AG04449 (cell line): ENCODE data around the gene VSX1.

Experiments used
- CTCF ChIA-PET: fragments of 350-600 bp; formaldehyde crosslinking; extraction: SDS; loops from one replicate; lab custom pipeline; 2021; ENCODE audit warnings: antibody characterized with exemption; lab: Yijun Ruan, JAX
- POLR2A ChIA-PET: fragments of 400-600, 350-600 bp; formaldehyde crosslinking; extraction: SDS; loops from one replicate; lab custom pipeline; 2020; ENCODE audit warnings: antibody characterized with exemption, inconsistent platforms; lab: Yijun Ruan, JAX
- DNase-seq: peaks from one replicate; pipeline ENCODE4 v3.0.0-alpha.2; 2010; ENCODE audit warnings: low read depth, low spot score
- H3K4me3 ChIP-seq: 2 replicates; pipeline ENCODE4 v1.5.1; 2011; ENCODE audit warnings: low read depth, mild to moderate bottlenecking, control low read depth, low read length
- CTCF ChIP-seq: IDR thresholded peaks from one replicate; pipeline ENCODE4 v1.5.1; 2011; ENCODE audit warnings: mild to moderate bottlenecking, moderate library complexity, low read length, control low read depth, inconsistent platforms; ENCODE audit not compliant: insufficient read depth; ENCODE audit errors: missing control alignments

Gene VSX1

GRCh38 chr20:25057234-25058050 lies 24.5 kb downstream of the VSX1 start:
- POLR2A ChIA-PET, result interaction anchor here (0.6 kb wide), 1 partner anchor 27 kb away, joined by 3 read pairs; no protein-coding TSS in a partner anchor
- DNase-seq, result no peak

GRCh38 chr20:25056690-25057233 lies 25.2 kb downstream of the VSX1 start:
- POLR2A ChIA-PET, result no interaction called here
- CTCF ChIA-PET, result interaction anchor here (2.3 to 14.9 kb wide), 2 partner anchors 8 to 60 kb away, joined by 16 to 382 read pairs; no protein-coding TSS in a partner anchor
- peak overlapping the region; percentile 65 for H3K4me3 ChIP-seq
- DNase-seq, result no peak
- TF ChIP-seq CTCF, result no peak

More at GRCh38 chr20:25057234-25058050, 24.5 kb downstream of the VSX1 start:
- H3K4me3 ChIP-seq, result peak overlapping the region; percentile 65
- CTCF ChIA-PET, result interaction anchor here (1.1 to 14.9 kb wide), 2 partner anchors 49 to 60 kb away, joined by 3 to 382 read pairs; no protein-coding TSS in a partner anchor
- TF ChIP-seq CTCF, result no peak

DNA sequence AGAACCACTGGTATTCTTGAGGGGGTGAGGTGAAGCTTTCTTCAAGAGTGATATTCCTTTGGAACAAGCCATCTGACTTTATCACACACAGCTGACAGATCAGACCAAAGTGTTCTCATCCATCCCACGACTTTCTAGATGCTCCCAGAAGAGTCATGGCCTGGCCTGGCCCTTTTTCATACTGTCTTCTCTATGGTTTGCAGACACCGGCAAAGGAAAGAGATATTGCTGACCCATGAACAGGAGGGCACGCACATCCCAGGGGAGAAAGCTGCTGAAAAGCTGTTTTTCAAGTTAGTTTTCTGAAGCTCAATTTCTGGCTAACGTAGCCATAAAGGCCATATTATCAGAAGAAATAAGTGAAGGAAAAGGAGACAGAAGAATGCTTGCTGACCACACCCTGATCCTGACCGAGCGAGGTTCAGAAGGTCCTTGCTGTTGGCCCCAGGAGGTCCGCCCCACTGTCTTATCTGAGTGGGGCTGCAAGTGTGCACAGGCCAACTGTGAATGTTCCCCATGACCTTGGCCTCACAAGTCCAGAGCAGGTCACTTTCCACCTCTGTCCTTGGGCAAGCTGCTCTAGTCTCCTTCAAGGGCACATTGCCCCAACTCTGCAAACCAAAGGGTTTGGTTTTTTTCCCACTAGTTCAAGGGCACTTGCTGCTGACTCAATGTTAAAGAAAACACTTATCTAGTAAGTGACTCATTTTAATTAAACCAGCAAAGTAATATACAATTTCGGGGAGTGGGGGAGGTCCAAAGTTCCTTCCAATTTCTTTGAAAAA lies 26.0 kb downstream of the VSX1 start:
- ChIA-PET CTCF (interaction anchor here (1.2 to 14.9 kb wide), 3 partner anchors 9 to 343 kb away, joined by 3 to 382 read pairs (median 16); no protein-coding TSS in a partner anchor), POLR2A (no interaction called here)
- H3K4me3 ChIP-seq, result no peak overlapping the region; the same call in none of the 2 replicates
- no peak for DNase-seq
- TF ChIP-seq CTCF, result no peak

GRCh38 chr20:25054995-25055629 lies 26.8 kb downstream of the VSX1 start:
- POLR2A ChIA-PET, result no interaction called here
- DNase-seq, result no peak
- TF ChIP-seq CTCF, result no peak
- CTCF ChIA-PET, result interaction anchor here (1.2 to 14.9 kb wide), 3 partner anchors 10 to 344 kb away, joined by 3 to 382 read pairs (median 16); no protein-coding TSS in a partner anchor
- no peak overlapping the region for H3K4me3 ChIP-seq

DNA sequence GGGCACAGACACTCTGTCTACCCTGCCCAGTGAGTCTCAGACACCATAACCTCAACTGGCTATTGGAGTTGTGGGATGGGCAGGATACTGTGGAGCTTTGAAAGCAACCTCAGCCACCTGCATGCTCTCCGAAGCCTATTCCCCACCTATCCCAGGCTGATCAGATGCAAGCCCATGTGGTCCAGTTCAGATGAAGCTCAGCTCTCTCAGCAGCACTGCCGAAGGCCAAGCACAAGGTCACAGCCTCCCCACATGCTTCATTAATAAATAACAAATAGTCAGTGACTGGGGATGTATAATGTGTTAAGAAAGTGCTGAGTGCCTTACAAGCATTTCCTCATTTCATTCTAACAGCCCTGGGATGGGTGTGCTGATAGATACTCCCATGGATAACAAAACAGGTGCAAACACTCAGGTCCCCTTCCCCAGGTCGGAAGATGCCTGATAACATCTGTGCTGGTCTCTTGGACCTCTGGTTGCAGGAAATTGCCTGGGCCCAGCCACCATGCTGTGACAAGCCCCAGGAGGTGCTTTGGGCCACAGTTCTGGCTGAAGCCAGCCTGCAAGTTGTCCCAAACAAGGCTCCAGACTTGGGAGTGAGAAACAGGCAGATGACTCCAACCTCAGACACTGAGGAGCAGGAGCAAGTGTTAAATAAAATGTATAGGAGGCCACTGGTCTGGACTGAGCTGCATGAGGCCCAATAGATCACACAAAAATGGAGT lies 27.7 kb downstream of the VSX1 start:
- POLR2A ChIA-PET, result no interaction called here
- no peak overlapping the region for H3K4me3 ChIP-seq
- CTCF ChIA-PET, result interaction anchor here (1.3 to 14.9 kb wide), 3 partner anchors 10 to 57 kb away, joined by 5 to 382 read pairs (median 16); no protein-coding TSS in a partner anchor
- TF ChIP-seq CTCF, result no peak
- DNase-seq, result no peak
